GM12892 (cell line): ENCODE measurements around the gene CACNG5.

Experiments used
- POLR2A ChIP-seq: IDR thresholded peaks from 2 replicates; pipeline ENCODE4 v1.6.1; 2011; ENCODE audit warnings: low read depth, low read length, control low read depth
- POLR2AphosphoS5 ChIP-seq: IDR thresholded peaks from 2 replicates; pipeline ENCODE4 v1.6.1; 2011; ENCODE audit warnings: low read depth, low read length, control low read depth
- TAF1 ChIP-seq: IDR thresholded peaks from 2 replicates; pipeline ENCODE4 v1.6.1; 2011; ENCODE audit warnings: low read depth, mild to moderate bottlenecking, control low read depth, low read length, borderline replicate concordance

DNA sequence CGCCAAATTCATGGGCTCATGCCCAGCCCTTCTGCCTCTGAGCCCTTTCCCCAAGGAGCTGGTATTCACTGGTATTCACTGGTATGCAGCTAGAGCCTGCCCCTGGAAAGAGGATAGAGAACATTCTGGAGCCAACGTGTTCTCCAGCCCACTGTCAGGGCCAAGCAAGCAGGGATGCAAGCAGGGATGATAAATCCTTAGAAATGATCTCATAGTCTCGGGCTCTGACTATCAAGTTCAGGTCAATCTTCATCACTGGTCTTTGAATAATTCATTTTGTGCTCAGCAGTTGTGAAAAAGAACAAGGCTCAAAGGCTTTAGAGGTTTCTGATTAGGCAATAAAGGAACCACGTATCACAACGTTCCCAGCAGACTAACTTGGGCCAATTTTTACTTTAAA lies 57.3 kb downstream of the CACNG5 start:
- no peak for TF ChIP-seq POLR2A
- TF ChIP-seq POLR2AphosphoS5: no peak
- TF ChIP-seq TAF1: no peak
